ELR (cell line): ENCODE data around the gene RNU1-3.

Source experiments
- DNase-seq: peaks from one replicate; pipeline ENCODE4 v3.0.0-alpha.2; 2015; ENCODE audit warnings: low read depth

Gene RNU1-3

DNA sequence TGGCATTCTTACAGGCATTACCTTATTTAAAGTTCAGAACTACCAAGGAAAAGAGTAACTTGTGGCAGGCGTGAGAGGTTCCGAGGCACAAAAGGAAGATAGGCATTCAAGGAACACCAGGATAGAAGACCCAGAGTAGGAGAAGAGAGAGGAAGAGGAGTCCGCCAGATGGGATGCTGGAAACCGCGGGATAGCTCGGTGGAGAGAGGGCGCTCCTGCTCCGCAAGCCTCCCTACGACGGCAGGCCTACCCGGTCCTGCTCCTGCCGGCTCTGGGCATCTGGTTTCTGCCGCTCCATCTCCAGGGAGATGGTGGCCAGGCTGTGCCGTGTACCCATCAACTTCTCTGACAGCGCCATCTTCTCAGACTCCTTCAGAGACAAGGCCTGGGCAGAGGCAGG lies 48.0 kb downstream of the RNU1-3 start:
- no peak for DNase-seq

DNA sequence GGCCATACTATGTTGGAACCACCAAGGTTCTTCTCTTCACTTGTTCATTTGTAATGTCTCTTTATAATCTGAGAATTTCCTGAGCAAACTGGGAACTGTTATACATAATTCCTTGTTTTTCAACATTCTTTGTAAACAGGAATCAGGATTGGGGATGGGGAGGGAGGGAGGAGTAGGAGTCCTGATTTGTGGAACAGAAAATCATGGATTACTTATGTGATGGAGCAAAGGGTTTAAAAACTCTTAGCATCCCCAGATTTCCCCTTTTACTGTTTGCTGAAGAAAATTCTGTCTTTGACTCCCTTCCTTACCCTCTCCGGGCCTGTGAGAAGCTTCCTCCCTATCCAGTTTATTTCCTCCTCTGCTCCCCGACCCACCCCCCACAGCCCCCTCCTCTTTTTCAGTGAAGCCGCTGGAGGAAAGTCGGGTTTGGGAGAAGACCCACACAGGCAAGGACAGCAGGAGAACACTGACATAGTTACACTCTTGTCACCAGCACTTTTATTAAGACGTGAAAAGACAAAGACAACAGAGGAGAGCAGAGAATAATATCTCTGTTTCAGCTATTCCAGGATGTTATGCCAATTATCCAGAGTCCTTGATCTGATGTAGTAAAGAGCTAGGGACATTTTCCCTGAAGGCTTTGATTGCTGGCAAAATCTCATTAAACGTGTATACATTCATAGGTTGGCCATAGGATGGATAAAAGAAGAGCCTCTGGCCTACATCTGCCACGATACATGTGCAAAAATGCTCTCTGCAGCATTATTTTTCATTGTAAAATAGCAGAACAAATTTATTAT lies 48.8 kb downstream of the RNU1-3 start:
- no peak for DNase-seq

DNA sequence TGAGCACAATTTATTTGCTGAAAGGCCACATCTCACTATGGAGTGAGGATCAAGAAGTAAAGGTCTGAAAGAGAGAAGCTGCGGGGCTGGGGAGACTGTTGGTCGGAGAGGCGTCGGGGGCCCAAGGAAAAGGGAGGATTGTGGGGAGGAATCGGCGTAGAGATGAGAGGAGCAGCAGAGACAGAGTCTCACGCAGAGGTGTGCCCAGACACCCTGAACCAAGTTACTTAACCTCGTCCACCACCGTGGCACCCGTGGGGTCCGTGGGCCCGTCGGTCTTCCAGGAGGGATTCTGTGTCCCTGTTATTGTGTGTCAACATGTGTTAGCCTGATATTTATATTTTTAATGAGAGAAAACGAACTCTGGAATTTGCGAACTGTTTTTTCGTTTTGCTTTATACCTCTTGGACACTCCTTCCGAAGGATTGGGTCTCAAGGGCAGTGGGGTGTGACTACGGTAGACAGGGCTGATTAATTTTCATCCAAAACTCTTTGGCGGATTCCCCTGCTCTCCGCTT lies 49.6 kb downstream of the RNU1-3 start:
- no peak for DNase-seq
